ENCODE data around the gene MYCN. TPM values are rescaled to one million over a fixed set of nuclear protein-coding genes. Genes with fewer than 3 reads are reported as not detected.

MYCN gene
- total and polyA plus RNA-seq, 2 of the 8 experiments (the other 6 are each of a cell fraction or from before 2014, with no cell fraction given), result 87.8 to 137 TPM

DNA sequence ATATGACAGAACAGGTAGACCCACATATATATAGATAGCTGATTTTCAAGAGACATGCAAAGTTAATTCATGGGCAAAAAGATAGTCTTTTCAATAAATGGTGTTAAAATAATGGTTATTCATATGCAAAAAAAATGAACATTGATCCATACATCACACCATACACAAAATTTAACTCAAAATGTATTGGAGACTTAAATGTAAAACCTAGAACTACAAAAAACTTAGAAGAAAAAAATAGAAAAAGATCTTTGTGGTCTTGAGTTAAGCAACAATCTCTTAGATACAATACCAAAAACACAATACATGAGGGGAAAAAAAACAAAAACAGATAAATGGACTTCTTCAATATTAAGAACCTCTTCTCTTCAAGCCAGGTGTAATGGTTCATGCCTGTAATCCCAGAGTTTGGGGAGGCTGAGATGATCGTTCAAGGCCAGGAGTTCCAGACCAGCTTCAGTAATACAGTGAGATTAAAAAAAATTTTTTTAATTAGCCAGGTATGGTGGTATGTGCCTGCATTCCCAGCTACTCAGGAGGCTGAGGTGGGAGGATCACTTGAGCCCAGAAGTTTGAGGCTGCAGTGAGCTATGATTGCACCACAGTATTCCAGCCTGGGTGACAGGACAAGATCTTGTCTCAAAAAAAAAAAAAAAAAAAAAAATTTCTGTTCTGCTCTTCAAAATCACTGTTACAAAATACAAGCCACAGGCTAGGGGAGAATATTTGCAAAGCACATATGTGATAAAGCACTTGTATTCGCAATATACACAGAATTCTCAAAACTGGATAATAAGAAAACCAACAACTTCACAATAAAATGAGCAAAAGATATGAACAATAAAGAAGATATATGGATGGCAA is 32.7 kb upstream of the MYCN start:
- Histone ChIP-seq H2BK20ac (ENCODE audit: low read length) (no peak overlapping the region), H3K27me3 (replicated peaks in 1 of 4; ENCODE audit: control insufficient read depth in 3 of 4, extremely low read depth in 1 of 4, insufficient read depth in 3 of 4, low read length in 3 of 4) (no peaks in the 10 kb centered on the region), H3K18ac (ENCODE audit: extremely low read depth, low read length) (no peak overlapping the region), H2BK12ac (ENCODE audit: low read depth, low read length) (no peak overlapping the region), H2BK15ac (ENCODE audit: low read length) (no peak overlapping the region), H3K79me1 (ENCODE audit: low read depth, low read length) (no peaks in the 10 kb centered on the region), H2BK120ac (replicated peaks; ENCODE audit: low read depth, low read length) (no peak overlapping the region), H2AFZ (ENCODE audit: low read length) (no peak overlapping the region), H3K9ac (replicated peaks in 1 of 4; ENCODE audit: extremely low read depth in 1 of 4, low read depth in 3 of 4, low read length in 3 of 4) (no peak overlapping the region), H2BK5ac (ENCODE audit: low read depth, low read length) (no peak overlapping the region), H3K23me2 (ENCODE audit: low read depth, low read length) (no peaks in the 10 kb centered on the region), H2AK5ac (ENCODE audit: low read depth, low read length) (no peak overlapping the region), H3K36me3 (ENCODE audit: control insufficient read depth in 2 of 4, insufficient read depth in 4 of 4, low read length in 3 of 4) (no peaks in the 10 kb centered on the region), H3K4me2 (ENCODE audit: insufficient read depth in 1 of 2, low read depth in 2 of 2, low read length in 2 of 2) (no peak overlapping the region), H3K9me3 (ENCODE audit: insufficient read depth in 2 of 2, low read depth in 1 of 2, low read length in 1 of 2) (no peaks in the 10 kb centered on the region), H3K4me1 (replicated peaks in 1 of 4; ENCODE audit: control insufficient read depth in 3 of 4, insufficient read depth in 4 of 4, low read length in 3 of 4) (no peaks in the 10 kb centered on the region), H3K27ac (ENCODE audit: low read depth, low read length) (no peak overlapping the region), H3K23ac (ENCODE audit: insufficient read length) (no peak overlapping the region), H4K8ac (ENCODE audit: extremely low read depth, insufficient read depth, low read length) (no peak overlapping the region), H3K4me3 (ENCODE audit: extremely low read depth in 1 of 4, insufficient read depth in 2 of 4, low read depth in 3 of 4, low read length in 4 of 4) (no peak overlapping the region), H4K91ac (replicated peaks; ENCODE audit: insufficient read length, low read length) (no peak overlapping the region), H4K5ac (ENCODE audit: insufficient read length, low read depth, low read length) (no peak overlapping the region), H3K4ac (replicated peaks; ENCODE audit: insufficient read length, low read depth, low read length) (no peak overlapping the region), H3K56ac (replicated peaks; ENCODE audit: insufficient read length, low read depth, low read length) (no peak overlapping the region), H3K79me2 (ENCODE audit: control insufficient read depth in 1 of 2, insufficient read depth in 2 of 2, low read length in 2 of 2) (no peaks in the 10 kb centered on the region), H4K20me1 (replicated peaks in 1 of 2; ENCODE audit: control insufficient read depth in 1 of 2, insufficient read depth in 2 of 2, low read length in 2 of 2) (no peaks in the 10 kb centered on the region), H3K14ac (ENCODE audit: insufficient read length) (no peak overlapping the region)
- ChIA-PET CTCF (ENCODE audit: partially characterized antibody) (interaction anchor here (0.7 to 2.3 kb wide), 7 partner anchors 13 to 860 kb away, joined by 3 to 5 read pairs (median 3); no protein-coding TSS in a partner anchor), POLR2A (ENCODE audit: partially characterized antibody) (no interaction called here)
- WGBS, 2 experiments (ENCODE audit: extremely low coverage in 1 of 2, insufficient coverage in 1 of 2, insufficient read length in 1 of 2, insufficient replicate concordance in 2 of 2, low coverage in 1 of 2, low lambda C conversion rate in 2 of 2, missing lambda C conversion rate in 1 of 2), result 91% methylated on average over 2 of the region's 2 CpGs; no CpG with 5 or more reads in 1 of the 2 experiments
- DNase-seq (ENCODE audit: low read depth in 1 of 2, low spot score in 2 of 2) (no peak), FAIRE-seq (no peak)
